Dermis microvascular lymphatic vessel endothelial cell (primary cell): ENCODE results near the gene ATF6. TPM values are rescaled to one million over a fixed set of nuclear protein-coding genes. Genes with fewer than 3 reads are reported as not detected.

Experiments
- DNase-seq, 2 donors: peaks; one replicate each; pipeline versions ENCODE4 v3.0.0 to v3.0.0-alpha.2; 2010; ENCODE audit warnings: low read depth in 2 of 2
- total RNA-seq: library from RNA; depleted of rRNA; stranded (reverse); fragments of >200 nt; gene quantifications from 2 replicates; pipeline ENCODE4 v1.2.1, GENCODE V29; 2014

Gene ATF6
- total RNA-seq, 1 donor from 2014 or later: 51.5 TPM

GRCh38 chr1:161887730-161888287 lies 121.7 kb downstream of the ATF6 start:
- no peak for DNase-seq

GRCh38 chr1:161890574-161890973 lies 124.5 kb downstream of the ATF6 start:
- no peak for DNase-seq

- DNase-seq: no peak
Measured at GRCh38 chr1:161899091-161899490, 133.0 kb downstream of the ATF6 start.

GRCh38 chr1:161900160-161900559 lies 134.0 kb downstream of the ATF6 start:
- DNase-seq: no peak

- no peak for DNase-seq
Measured at GRCh38 chr1:161902182-161902581, 136.1 kb downstream of the ATF6 start.

GRCh38 chr1:161905269-161905884 lies 139.3 kb downstream of the ATF6 start:
- DNase-seq: peak in 1 of 2 donors; percentile 37

- peak in 1 of 2 donors; percentile 56 for DNase-seq
Measured at GRCh38 chr1:161907265-161907664, 141.1 kb downstream of the ATF6 start.

GRCh38 chr1:161908264-161908663 lies 142.1 kb downstream of the ATF6 start:
- no peak for DNase-seq

- peak in 1 of 2 donors; percentile 11 for DNase-seq
Measured at GRCh38 chr1:161910604-161911003, 144.5 kb downstream of the ATF6 start.

GRCh38 chr1:161913482-161914140 lies 147.5 kb downstream of the ATF6 start:
- peak; percentile 52 to 73 for DNase-seq

GRCh38 chr1:161914595-161914994 lies 148.5 kb downstream of the ATF6 start:
- DNase-seq: no peak

GRCh38 chr1:161915051-161915503 lies 149.0 kb downstream of the ATF6 start:
- DNase-seq: no peak

- DNase-seq: no peak
Measured at GRCh38 chr1:161915978-161916377, 149.9 kb downstream of the ATF6 start.

- no peak for DNase-seq
Measured at GRCh38 chr1:161919229-161919628, 153.1 kb downstream of the ATF6 start.

- no peak for DNase-seq
Measured at GRCh38 chr1:161921491-161921890, 155.4 kb downstream of the ATF6 start.

- peak in 1 of 2 donors; percentile 31 for DNase-seq
Measured at GRCh38 chr1:161921990-161922389, 155.9 kb downstream of the ATF6 start.

GRCh38 chr1:161928056-161928455 lies 161.9 kb downstream of the ATF6 start:
- DNase-seq: no peak

GRCh38 chr1:161929137-161929536 lies 163.0 kb downstream of the ATF6 start:
- DNase-seq: no peak

GRCh38 chr1:161930064-161930463 lies 163.9 kb downstream of the ATF6 start:
- DNase-seq: peak; percentile 24 to 35

GRCh38 chr1:161932668-161933067 lies 166.5 kb downstream of the ATF6 start:
- DNase-seq: no peak

- DNase-seq: no peak
Measured at GRCh38 chr1:161933592-161934588, 167.8 kb downstream of the ATF6 start.

GRCh38 chr1:161935264-161935663 lies 169.1 kb downstream of the ATF6 start:
- DNase-seq: no peak
